B cell (primary cell): ENCODE data around the gene ULK4.

Source experiments
- EZH2 ChIP-seq: IDR thresholded peaks from 2 replicates; pipeline ENCODE4 v1.6.1; 2012; ENCODE audit warnings: borderline replicate concordance, low read depth, mild to moderate bottlenecking, moderate library complexity, low read length; ENCODE audit not compliant: insufficient read depth, poor library complexity, severe bottlenecking
- TF ChIP-seq, protein P1 (sequence below): fragments of 200-600 bp; IDR thresholded peaks from one replicate; pipeline ENCODE4 v1.8.0; 2022; ENCODE audit warnings: antibody characterized with exemption, mild to moderate bottlenecking

DNA sequence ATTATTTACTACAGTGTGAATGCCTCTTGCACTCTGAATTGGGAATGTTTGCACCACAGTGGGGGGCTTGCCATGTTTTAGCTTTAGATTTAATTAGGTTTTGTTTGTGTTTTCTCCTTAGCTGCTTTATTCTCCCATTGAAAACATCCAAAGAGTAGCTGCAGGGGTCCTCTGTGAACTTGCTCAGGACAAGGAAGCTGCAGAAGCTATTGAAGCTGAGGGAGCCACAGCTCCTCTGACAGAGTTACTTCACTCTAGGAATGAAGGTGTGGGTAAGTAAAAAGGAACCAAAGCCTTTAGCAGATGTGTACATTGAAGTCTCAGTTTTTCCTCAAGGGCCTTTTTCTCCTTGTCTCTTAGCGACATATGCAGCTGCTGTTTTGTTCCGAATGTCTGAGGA, 725.7 kb downstream of the ULK4 start:
- TF ChIP-seq EZH2: no peak
- TF ChIP-seq, protein P1, sequence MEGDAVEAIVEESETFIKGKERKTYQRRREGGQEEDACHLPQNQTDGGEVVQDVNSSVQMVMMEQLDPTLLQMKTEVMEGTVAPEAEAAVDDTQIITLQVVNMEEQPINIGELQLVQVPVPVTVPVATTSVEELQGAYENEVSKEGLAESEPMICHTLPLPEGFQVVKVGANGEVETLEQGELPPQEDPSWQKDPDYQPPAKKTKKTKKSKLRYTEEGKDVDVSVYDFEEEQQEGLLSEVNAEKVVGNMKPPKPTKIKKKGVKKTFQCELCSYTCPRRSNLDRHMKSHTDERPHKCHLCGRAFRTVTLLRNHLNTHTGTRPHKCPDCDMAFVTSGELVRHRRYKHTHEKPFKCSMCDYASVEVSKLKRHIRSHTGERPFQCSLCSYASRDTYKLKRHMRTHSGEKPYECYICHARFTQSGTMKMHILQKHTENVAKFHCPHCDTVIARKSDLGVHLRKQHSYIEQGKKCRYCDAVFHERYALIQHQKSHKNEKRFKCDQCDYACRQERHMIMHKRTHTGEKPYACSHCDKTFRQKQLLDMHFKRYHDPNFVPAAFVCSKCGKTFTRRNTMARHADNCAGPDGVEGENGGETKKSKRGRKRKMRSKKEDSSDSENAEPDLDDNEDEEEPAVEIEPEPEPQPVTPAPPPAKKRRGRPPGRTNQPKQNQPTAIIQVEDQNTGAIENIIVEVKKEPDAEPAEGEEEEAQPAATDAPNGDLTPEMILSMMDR: no peak
